Cardiac septum (tissue), 1 donor: ENCODE measurements around the gene GNG12. TPM values are rescaled to one million over a fixed set of nuclear protein-coding genes. Genes with fewer than 3 reads are reported as not detected.

Experiments used
- DNase-seq: peaks from one replicate; pipeline ENCODE4 v3.0.0-alpha.2; 2020; ENCODE audit warnings: low spot score
- intact Hi-C: fragments of 100-400 bp; cut with DNase I; formaldehyde crosslinking; loops from one replicate; pipeline ENCODE4 v1.14.0; 2022
- long read RNA-seq: library from polyadenylated mRNA; unstranded; transcript quantifications from one replicate; pipeline ENCODE4 v2.0.0, GENCODE V29; 2021
- total RNA-seq: library from RNA; stranded (reverse); fragmentation: NEBNext Ultra II Directional; extraction: Animal tissue kit (Norgen Biotek cat#: 25700); gene quantifications from one replicate; pipeline ENCODE4 v1.2.1, GENCODE V29; 2021
- donor health status: DM: no; HTN: no; CAD: no.

GNG12 gene
- 38.8 TPM for total RNA-seq
- long read RNA-seq, full-length matches to known transcripts = 40 of 51 reads
- long read RNA-seq, partial matches to known transcripts = 1 of 51 reads
- long read RNA-seq, other reads (novel, unspliced or antisense) = 10 of 51 reads

DNA sequence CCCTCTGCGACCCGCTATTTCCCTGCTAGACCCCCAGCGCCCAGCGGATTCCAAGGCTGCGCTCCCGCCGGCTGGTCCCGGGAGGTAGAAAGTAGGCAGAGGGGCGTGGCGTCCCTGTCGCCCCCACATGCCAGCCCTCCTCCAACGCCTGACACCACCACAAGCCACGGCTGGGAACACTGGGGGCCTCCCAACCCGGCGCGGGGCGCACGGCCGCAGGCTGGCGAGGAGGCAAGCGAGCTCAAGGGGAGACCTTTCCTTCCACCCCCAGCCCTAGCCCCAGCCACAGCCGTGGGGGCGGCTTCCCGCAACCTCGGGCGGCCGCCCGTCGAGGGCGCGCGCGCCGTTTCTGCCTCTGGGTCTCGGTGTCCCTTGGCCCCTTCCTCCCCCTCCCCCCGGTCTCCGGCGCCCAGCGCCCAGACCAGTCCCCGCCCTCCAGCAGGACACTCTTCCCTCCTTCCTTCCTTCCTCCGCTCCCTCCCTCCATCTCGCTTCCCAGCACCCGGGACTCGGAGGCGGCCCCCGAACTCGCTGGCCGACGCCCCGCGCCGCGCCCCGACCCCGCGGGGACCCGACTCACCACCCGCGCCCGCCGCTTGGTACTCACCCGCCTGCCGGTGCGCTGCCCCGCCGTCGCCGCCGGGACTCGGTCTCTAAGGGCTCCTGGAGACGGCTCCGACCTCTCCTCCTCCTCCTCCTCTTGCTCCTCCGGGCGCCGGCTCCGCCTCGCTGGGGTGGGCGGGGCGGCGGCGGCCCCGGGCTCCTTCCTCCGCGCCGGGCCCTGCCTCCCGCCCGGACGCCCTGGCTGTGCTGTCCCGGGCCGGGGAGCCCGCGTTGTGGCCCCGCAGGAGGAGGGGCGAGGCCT is at the start of gene GNG12:
GNG12 (minus strand) TSS at position 731 of the 865 bp plus-strand sequence. CDS start 125,781 bp downstream, outside the sequence.
- intact Hi-C loops = loop anchor here (5.0 to 10.0 kb wide), 6 partner anchors 146 to 781 kb away; partner anchors contain the start of genes GADD45A, SERBP1, SLC35D1 and WLS
- peak; percentile 81 for DNase-seq

GRCh38 chr1:67882196-67882958 is 49.1 kb upstream of the GNG12 start:
- intact Hi-C loops = no loop called here
- no peak for DNase-seq

GRCh38 chr1:67880056-67880601 is 46.9 kb upstream of the GNG12 start:
- intact Hi-C loops = no loop called here
- DNase-seq = no peak

DNA sequence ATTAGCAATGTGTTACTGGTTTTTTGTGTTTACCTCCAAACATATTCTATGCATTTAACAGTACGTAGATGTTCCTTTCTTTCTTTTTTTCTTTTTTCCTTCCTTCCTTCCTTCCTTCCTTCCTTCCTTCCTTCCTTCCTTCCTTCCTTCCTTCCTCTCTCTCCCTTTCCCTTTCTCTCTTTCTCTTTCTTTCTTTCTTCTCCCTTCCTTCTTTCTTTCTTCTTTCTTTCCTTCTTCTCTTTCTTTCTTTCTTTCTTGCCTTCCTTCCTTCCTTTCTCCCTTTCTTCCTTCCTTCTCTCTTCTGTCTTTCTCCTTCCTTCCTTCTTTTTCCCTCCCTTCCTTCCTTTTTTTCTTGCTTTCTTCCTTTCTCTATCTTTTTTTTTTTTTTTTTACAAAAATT is 46.2 kb upstream of the GNG12 start:
- intact Hi-C loops = no loop called here
- DNase-seq = no peak

- intact Hi-C loops = no loop called here
These were observed 41.3 kb upstream of the GNG12 start for GRCh38 chr1:67874501-67875111.

GRCh38 chr1:67869233-67869632 is 36.0 kb upstream of the GNG12 start:
- DNase-seq = no peak

More at GRCh38 chr1:67874501-67875111, 41.3 kb upstream of the GNG12 start:
- DNase-seq = no peak

GRCh38 chr1:67863637-67864036 is 30.4 kb upstream of the GNG12 start:
- no peak for DNase-seq
- intact Hi-C loops = no loop called here

More at GRCh38 chr1:67869233-67869632, 36.0 kb upstream of the GNG12 start:
- intact Hi-C loops = no loop called here

GRCh38 chr1:67862685-67863084 is 29.4 kb upstream of the GNG12 start:
- intact Hi-C loops = no loop called here
- no peak for DNase-seq

- intact Hi-C loops = no loop called here
- DNase-seq = no peak
These were observed 28.7 kb upstream of the GNG12 start for GRCh38 chr1:67861856-67862516.

- intact Hi-C loops = no loop called here
- DNase-seq = no peak
These were observed 27.5 kb upstream of the GNG12 start for GRCh38 chr1:67860776-67861175.

DNA sequence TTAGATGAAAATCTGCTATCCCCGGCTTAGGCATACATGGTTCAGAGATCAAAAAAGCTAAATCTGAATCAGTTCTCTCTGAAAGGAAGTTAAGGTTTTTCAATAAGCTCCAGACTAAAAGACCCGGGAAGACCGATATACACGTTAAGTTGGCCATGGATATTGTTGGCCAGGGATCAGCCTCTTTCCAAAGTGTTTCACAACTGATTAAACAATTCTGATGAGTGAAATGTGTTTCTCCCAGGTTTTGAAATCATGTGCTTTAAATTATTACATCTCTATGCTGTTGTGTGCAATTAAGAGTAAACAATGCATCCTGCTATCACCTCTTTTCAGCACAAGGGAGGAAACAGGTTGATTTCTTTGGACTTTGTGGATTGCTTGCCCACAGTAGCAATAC is 23.7 kb upstream of the GNG12 start:
- no peak for DNase-seq
- intact Hi-C loops = no loop called here

DNA sequence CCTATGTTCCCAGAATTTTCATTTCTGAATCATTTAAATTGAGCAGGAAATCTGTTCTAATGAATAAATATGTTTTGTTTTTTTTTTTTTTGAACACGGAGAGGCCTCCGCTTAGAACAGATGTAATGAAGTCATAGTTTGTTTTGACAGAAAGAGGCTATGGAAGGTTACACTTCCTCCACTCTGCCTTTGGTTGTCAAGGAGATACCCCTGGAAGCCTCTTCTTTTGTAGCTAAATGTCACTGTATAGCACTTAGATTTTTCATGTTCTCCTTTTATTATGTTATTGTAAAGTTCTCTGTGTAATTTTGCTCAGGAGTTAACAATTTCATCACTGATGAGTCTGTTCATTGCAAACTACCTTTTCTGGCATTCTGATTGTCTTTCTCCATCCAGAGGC is 22.7 kb upstream of the GNG12 start:
- intact Hi-C loops = loop anchor here (2.0 kb wide), 1 partner anchor 257 kb away; no protein-coding TSS in a partner anchor

DNA sequence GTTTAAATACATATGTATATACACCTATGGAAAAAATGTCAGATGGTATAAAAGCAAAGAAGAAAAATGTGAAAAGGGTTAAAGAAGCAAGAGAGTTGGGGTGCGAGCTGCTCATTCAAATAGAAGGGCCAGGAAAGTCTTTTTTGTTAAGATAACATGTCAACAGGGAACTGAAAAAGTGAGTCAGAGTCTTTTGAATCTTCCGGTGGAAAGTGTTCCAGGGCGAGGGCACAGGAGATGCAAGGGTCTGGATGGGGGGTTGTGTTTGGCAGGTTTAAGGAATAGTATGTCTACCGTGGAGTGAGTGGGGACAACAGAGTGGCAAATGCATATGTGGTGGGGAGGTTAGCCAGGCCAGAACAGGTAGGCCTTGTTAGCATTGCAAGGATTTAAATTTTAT is 22.2 kb upstream of the GNG12 start:
- no peak for DNase-seq
- intact Hi-C loops = loop anchor here (2.0 kb wide), 1 partner anchor 257 kb away; no protein-coding TSS in a partner anchor

More for the DNA sequence above, 22.7 kb upstream of the GNG12 start:
- no peak for DNase-seq

DNA sequence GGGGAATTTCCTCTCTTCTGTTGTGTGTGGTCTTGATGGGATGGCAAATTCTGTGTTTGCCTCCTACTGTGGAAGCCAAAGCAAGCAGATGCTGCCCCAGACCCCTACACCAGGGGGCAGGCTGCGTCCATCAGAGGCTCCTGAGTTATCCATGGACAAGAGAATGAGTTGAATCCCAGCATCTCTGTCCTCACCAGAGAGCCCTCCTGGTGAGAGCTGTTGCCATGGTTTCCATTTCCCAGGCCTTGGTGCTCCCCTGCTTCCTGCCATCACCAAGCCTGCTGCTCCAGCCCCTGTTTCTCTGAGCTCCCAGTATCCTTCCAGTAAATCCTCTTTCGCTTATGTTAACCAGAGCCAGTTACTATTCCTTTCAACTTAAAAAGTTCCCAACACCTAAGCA is 20.4 kb upstream of the GNG12 start:
- intact Hi-C loops = loop anchor here (2.0 to 5.0 kb wide), 5 partner anchors 86 to 489 kb away; partner anchors contain the start of gene DIRAS3
- DNase-seq = no peak

- no peak for DNase-seq
- intact Hi-C loops = loop anchor here (2.0 to 5.0 kb wide), 4 partner anchors 84 to 491 kb away; partner anchors contain the start of gene DIRAS3
These were observed 18.5 kb upstream of the GNG12 start for GRCh38 chr1:67851800-67852199.

DNA sequence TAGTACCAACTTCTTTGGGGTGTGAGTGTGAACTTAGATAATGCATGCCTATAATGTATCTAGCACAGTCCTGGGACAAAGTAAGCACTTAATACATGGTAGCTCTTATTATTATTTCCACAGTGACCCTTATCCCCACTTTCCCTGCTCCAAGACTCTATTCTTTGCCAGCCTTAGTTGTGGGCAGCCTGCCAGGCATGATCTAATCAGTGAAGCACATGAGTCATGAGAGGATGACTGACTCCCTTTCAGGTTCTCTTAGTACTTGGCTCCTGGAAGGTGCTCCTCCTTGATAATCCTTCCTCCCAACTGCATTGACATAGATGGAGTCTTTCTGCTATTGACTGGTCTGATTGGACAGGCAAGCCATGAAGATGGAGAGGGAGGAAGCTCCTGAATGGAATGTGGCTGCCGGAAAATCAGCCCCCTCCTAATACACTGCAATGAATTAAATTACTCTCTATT is 17.4 kb upstream of the GNG12 start:
- intact Hi-C loops = loop anchor here (5.0 kb wide), 3 partner anchors 83 to 492 kb away; no protein-coding TSS in a partner anchor
- no peak for DNase-seq

- DNase-seq = no peak
- intact Hi-C loops = loop anchor here (5.0 kb wide), 3 partner anchors 83 to 492 kb away; no protein-coding TSS in a partner anchor
These were observed 16.9 kb upstream of the GNG12 start for GRCh38 chr1:67850151-67850551.

- DNase-seq = no peak
- intact Hi-C loops = no loop called here
These were observed 14.2 kb upstream of the GNG12 start for GRCh38 chr1:67847466-67847865.
